ENCODE measurements around the gene MAMDC4.

MAMDC4 gene

DNA sequence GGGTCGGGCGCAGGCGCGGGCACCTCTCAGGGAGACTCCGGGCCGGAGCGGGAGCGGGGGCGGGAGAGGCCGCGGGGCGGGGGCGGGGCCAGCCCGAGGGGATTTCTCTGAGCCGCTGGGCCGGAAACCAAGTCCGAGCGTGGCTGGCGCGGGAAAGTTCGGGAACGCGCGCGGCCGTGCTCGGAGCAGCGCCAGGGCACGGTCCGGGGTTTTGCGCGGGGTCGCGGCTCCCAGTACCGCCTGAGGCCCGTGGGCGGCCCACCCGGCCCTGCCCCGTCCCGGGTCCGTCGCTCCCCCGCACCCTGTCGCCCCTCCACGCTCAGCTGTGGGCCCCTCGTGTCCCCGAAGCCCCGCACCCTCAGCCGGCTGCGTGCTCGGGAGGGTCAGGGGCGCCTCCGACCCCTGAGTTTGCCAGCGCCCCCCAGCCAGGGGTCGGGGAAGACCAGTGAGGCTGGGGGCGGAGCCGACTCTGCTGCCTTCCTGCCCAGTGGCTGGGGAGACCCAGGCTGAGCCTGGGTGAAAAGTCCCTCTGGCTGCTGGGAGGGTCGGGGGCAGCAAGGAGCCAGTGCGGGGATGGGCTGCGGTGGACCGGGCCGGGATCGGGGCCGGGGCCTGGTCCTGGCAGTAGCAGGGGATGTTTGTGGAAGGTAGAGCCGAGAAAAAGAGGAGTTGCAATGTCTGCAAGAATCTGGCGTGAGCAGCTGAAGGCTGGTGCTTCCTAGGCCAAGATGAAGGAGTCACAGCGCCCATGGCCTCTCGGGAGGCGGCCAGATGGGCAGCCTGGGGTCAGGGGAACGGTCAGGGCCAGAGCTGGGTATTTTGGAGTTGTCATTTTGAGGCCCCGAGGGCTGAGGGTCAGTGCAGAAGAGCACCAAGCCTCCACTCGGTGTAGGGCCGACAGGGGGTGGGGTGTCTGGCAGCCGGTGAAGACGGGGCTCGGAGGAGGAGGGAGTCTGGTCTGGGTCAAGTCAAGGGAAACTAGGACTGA lies 34.8 kb downstream of the MAMDC4 start:
- Histone ChIP-seq H3K9ac (ENCODE audit: low read length) (peak overlapping the region; percentile 46), H3K36me3 (ENCODE audit: control insufficient read depth, insufficient read depth, low read length) (no peaks in the 10 kb centered on the region), H3K4me1 (ENCODE audit: control insufficient read depth, insufficient read depth, low read length) (peaks cover 18% of the 10 kb centered on the region), H3K4me3 (ENCODE audit: low read length) (peak overlapping the region; percentile 27), H3K27me3 (ENCODE audit: control insufficient read depth, insufficient read depth, low read length) (no peaks in the 10 kb centered on the region), H3K9me3 (ENCODE audit: control insufficient read depth, low read length) (no peaks in the 10 kb centered on the region)

DNA sequence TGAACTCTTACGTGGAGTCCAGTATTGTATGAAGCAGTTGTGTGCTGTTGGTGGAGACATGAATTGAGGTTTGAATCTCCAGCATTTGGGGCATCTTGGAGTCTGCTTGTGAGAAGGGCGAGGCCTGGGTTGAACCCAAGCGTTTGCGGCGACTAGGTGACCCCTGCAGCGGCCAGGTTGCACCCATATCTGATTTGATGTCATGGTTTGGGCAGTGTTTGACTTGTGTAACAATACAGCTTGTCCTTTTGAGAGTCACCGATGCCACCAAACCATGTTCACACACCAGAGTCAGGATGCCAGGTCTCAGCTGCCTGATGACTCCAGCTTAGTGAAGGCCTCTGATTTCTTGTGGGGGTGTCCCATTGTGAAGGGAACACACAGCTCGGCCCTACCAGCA lies 36.3 kb downstream of the MAMDC4 start:
- Histone ChIP-seq H3K9me3 (ENCODE audit: control insufficient read depth, low read length) (no peaks in the 10 kb centered on the region), H3K36me3 (ENCODE audit: control insufficient read depth, insufficient read depth, low read length) (no peaks in the 10 kb centered on the region), H3K4me1 (ENCODE audit: control insufficient read depth, insufficient read depth, low read length) (peaks cover 4% of the 10 kb centered on the region), H3K4me3 (ENCODE audit: low read length) (no peak overlapping the region), H3K9ac (ENCODE audit: low read length) (no peak overlapping the region), H3K27me3 (ENCODE audit: control insufficient read depth, insufficient read depth, low read length) (no peaks in the 10 kb centered on the region)

- Histone ChIP-seq H3K4me1 (ENCODE audit: control insufficient read depth, insufficient read depth, low read length) (peaks cover 4% of the 10 kb centered on the region), H3K9ac (ENCODE audit: low read length) (no peak overlapping the region), H3K9me3 (ENCODE audit: control insufficient read depth, low read length) (no peaks in the 10 kb centered on the region), H3K4me3 (ENCODE audit: low read length) (no peak overlapping the region), H3K27me3 (ENCODE audit: control insufficient read depth, insufficient read depth, low read length) (no peaks in the 10 kb centered on the region), H3K36me3 (ENCODE audit: control insufficient read depth, insufficient read depth, low read length) (no peaks in the 10 kb centered on the region)
Observed at GRCh38 chr9:136889858-136890257, 37.7 kb downstream of the MAMDC4 start.

- H3K27me3 ChIP-seq (ENCODE audit: control insufficient read depth, insufficient read depth, low read length), result no peaks in the 10 kb centered on the region
- no peak overlapping the region for H3K9ac ChIP-seq (ENCODE audit: low read length)
- H3K9me3 ChIP-seq (ENCODE audit: control insufficient read depth, low read length), result no peaks in the 10 kb centered on the region
- H3K4me1 ChIP-seq (ENCODE audit: control insufficient read depth, insufficient read depth, low read length), result peaks cover 10% of the 10 kb centered on the region
- H3K4me3 ChIP-seq (ENCODE audit: low read length), result no peak overlapping the region
- H3K36me3 ChIP-seq (ENCODE audit: control insufficient read depth, insufficient read depth, low read length), result no peaks in the 10 kb centered on the region
Observed at GRCh38 chr9:136890661-136891060, 38.5 kb downstream of the MAMDC4 start.

GRCh38 chr9:136896027-136896426 lies 43.9 kb downstream of the MAMDC4 start:
- no peak overlapping the region for H3K4me3 ChIP-seq (ENCODE audit: low read length)
- H3K9ac ChIP-seq (ENCODE audit: low read length), result no peak overlapping the region
- H3K36me3 ChIP-seq (ENCODE audit: control insufficient read depth, insufficient read depth, low read length), result no peaks in the 10 kb centered on the region
- peaks cover 13% of the 10 kb centered on the region for H3K4me1 ChIP-seq (ENCODE audit: control insufficient read depth, insufficient read depth, low read length)
- H3K9me3 ChIP-seq (ENCODE audit: control insufficient read depth, low read length), result no peaks in the 10 kb centered on the region
- H3K27me3 ChIP-seq (ENCODE audit: control insufficient read depth, insufficient read depth, low read length), result no peaks in the 10 kb centered on the region

GRCh38 chr9:136898483-136899100 lies 46.4 kb downstream of the MAMDC4 start:
- no peaks in the 10 kb centered on the region for H3K36me3 ChIP-seq (ENCODE audit: control insufficient read depth, insufficient read depth, low read length)
- no peaks in the 10 kb centered on the region for H3K27me3 ChIP-seq (ENCODE audit: control insufficient read depth, insufficient read depth, low read length)
- no peak overlapping the region for H3K9ac ChIP-seq (ENCODE audit: low read length)
- H3K9me3 ChIP-seq (ENCODE audit: control insufficient read depth, low read length), result no peaks in the 10 kb centered on the region
- peaks cover 39% of the 10 kb centered on the region for H3K4me1 ChIP-seq (ENCODE audit: control insufficient read depth, insufficient read depth, low read length)
- H3K4me3 ChIP-seq (ENCODE audit: low read length), result no peak overlapping the region

- Histone ChIP-seq H3K4me1 (ENCODE audit: control insufficient read depth, insufficient read depth, low read length) (peaks cover 40% of the 10 kb centered on the region), H3K36me3 (ENCODE audit: control insufficient read depth, insufficient read depth, low read length) (no peaks in the 10 kb centered on the region), H3K27me3 (ENCODE audit: control insufficient read depth, insufficient read depth, low read length) (no peaks in the 10 kb centered on the region), H3K9me3 (ENCODE audit: control insufficient read depth, low read length) (no peaks in the 10 kb centered on the region), H3K4me3 (ENCODE audit: low read length) (no peak overlapping the region), H3K9ac (ENCODE audit: low read length) (no peak overlapping the region)
Observed at GRCh38 chr9:136899196-136899595, 47.0 kb downstream of the MAMDC4 start.

DNA sequence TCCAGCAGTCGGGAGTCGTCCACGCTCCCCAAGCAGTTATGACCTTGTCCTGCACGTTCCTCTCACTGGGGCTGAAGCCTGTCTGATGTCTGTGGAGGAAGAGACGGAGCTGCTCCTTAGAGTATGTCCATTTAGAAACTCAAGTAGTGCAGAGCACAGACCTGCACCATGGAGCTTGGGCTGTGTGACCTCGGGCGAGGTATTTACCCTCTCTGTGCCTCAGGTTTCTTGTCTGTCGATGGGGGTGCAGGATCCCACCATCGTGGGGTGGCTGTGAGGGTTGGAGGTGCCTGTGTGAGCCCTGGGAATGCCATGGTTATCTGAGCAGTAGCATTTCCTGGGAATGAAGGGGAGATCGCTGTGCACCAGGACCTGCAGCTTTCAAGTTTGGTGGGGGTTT lies 48.4 kb downstream of the MAMDC4 start:
- Histone ChIP-seq H3K9me3 (ENCODE audit: control insufficient read depth, low read length) (no peaks in the 10 kb centered on the region), H3K4me3 (ENCODE audit: low read length) (no peak overlapping the region), H3K27me3 (ENCODE audit: control insufficient read depth, insufficient read depth, low read length) (no peaks in the 10 kb centered on the region), H3K9ac (ENCODE audit: low read length) (no peak overlapping the region), H3K4me1 (ENCODE audit: control insufficient read depth, insufficient read depth, low read length) (peaks cover 35% of the 10 kb centered on the region), H3K36me3 (ENCODE audit: control insufficient read depth, insufficient read depth, low read length) (no peaks in the 10 kb centered on the region)

DNA sequence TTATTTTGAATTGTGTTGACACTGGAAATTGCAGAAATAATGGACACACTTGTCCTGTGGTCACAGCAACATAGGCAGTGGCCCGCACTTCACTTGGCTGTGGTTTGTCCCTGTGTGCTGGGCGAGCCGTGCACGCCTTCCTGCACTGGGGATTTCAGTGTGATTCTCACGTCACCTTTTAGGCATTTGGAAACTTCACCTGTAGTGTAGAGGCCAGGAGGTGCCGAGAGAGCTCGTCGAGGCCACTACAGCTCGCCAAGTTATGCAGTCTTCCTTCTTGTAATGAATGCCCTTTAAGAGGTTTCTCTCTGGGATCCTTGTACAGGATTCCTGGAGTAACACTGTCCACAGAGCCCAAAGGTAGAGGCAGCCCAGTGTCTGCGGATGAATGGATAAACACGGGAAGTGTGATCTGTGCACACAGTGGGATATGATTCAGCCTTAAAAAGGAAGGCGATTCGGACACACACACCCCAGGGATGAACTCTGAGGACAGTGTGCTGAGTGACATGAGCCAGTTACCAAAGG lies 48.9 kb downstream of the MAMDC4 start:
- no peaks in the 10 kb centered on the region for H3K36me3 ChIP-seq (ENCODE audit: control insufficient read depth, insufficient read depth, low read length)
- H3K9me3 ChIP-seq (ENCODE audit: control insufficient read depth, low read length), result no peaks in the 10 kb centered on the region
- H3K9ac ChIP-seq (ENCODE audit: low read length), result peak overlapping the region; percentile 53
- no peaks in the 10 kb centered on the region for H3K27me3 ChIP-seq (ENCODE audit: control insufficient read depth, insufficient read depth, low read length)
- peaks cover 31% of the 10 kb centered on the region for H3K4me1 ChIP-seq (ENCODE audit: control insufficient read depth, insufficient read depth, low read length)
- no peak overlapping the region for H3K4me3 ChIP-seq (ENCODE audit: low read length)

GRCh38 chr9:136901516-136902258 lies 49.5 kb downstream of the MAMDC4 start:
- Histone ChIP-seq H3K36me3 (ENCODE audit: control insufficient read depth, insufficient read depth, low read length) (no peaks in the 10 kb centered on the region), H3K9me3 (ENCODE audit: control insufficient read depth, low read length) (no peaks in the 10 kb centered on the region), H3K4me1 (ENCODE audit: control insufficient read depth, insufficient read depth, low read length) (peaks cover 33% of the 10 kb centered on the region), H3K27me3 (ENCODE audit: control insufficient read depth, insufficient read depth, low read length) (no peaks in the 10 kb centered on the region), H3K9ac (ENCODE audit: low read length) (peak overlapping the region; percentile 53), H3K4me3 (ENCODE audit: low read length) (peak overlapping the region; percentile 27)

DNA sequence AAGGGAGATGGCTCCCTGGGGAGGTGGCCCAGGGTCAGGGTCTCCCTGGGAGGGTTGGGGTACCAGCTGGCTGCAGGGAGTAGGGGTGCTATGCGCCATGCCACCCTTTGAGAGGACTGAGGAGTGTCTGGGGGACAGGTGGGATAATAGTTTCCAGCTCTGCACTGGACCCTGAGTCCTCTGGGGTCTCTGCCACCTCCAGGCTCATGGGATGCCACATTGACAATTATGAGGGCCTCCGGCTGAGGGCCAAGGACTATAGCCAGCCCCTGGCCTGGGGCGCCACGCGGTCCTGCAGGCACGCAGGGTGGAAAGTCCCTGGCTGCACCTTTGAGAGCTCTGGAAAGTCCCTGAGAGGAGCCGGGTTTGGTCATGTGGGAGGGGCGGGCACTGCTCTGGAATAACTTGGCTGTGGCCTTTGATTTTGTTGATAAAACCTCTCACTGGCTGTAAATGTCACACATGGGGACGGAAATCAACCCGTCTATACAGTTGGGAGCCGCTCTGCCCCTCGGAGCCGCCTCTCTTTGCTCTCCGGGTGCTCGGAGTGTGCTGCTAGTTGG lies 50.2 kb downstream of the MAMDC4 start:
- no peaks in the 10 kb centered on the region for H3K9me3 ChIP-seq (ENCODE audit: control insufficient read depth, low read length)
- H3K27me3 ChIP-seq (ENCODE audit: control insufficient read depth, insufficient read depth, low read length), result no peaks in the 10 kb centered on the region
- no peaks in the 10 kb centered on the region for H3K36me3 ChIP-seq (ENCODE audit: control insufficient read depth, insufficient read depth, low read length)
- peak overlapping the region; percentile 27 for H3K4me3 ChIP-seq (ENCODE audit: low read length)
- H3K9ac ChIP-seq (ENCODE audit: low read length), result peak overlapping the region; percentile 53
- H3K4me1 ChIP-seq (ENCODE audit: control insufficient read depth, insufficient read depth, low read length), result peaks cover 33% of the 10 kb centered on the region

All from mucosa of stomach (tissue), 1 donor.